Thoracic aorta (tissue), 2 donors: ENCODE measurements around the gene SAMMSON. TPM values are rescaled to one million over a fixed set of nuclear protein-coding genes. Genes with fewer than 3 reads are reported as not detected.

Source experiments
- ATAC-seq: fragments of 150-250 bp; one replicate; pipeline ENCODE4 v1.8.0; 2017; ENCODE audit warnings: low read depth; ENCODE audit not compliant: insufficient number of reproducible peaks, low FRiP score
- DNase-seq: peaks from one replicate; pipeline ENCODE4 v3.0.0-alpha.2; 2020; ENCODE audit warnings: low spot score
- H3K27ac ChIP-seq, 2 donors: fragments of 200-600 bp; sonication (generic); 1 replicate in 1 of 2; 2 replicates in 1 of 2; pipeline ENCODE4 v1.5.1; 2016; ENCODE audit warnings: mild to moderate bottlenecking in 2 of 2, moderate library complexity in 2 of 2
- H3K27me3 ChIP-seq: fragments of 200-600 bp; sonication (generic); replicated peaks from 2 replicates; pipeline ENCODE4 v1.6.0; 2016; ENCODE audit warnings: mild to moderate bottlenecking; ENCODE audit not compliant: insufficient read depth
- H3K36me3 ChIP-seq: fragments of 200-600 bp; sonication (generic); one replicate; pipeline ENCODE4 v1.5.1; 2016
- H3K4me1 ChIP-seq, 2 donors: fragments of 200-600 bp; sonication (generic); 1 replicate in 1 of 2; 2 replicates in 1 of 2; pipeline versions ENCODE4 v1.5.1 to v1.6.0; 2016; ENCODE audit warnings: low read depth in 2 of 2, mild to moderate bottlenecking in 1 of 2; ENCODE audit not compliant: control insufficient read depth in 1 of 2
- H3K4me3 ChIP-seq: fragments of 200-600 bp; sonication (generic); 2 replicates; pipeline ENCODE4 v1.5.1; 2016; ENCODE audit warnings: mild to moderate bottlenecking
- H3K9me3 ChIP-seq: fragments of 200-600 bp; sonication (generic); 2 replicates; pipeline ENCODE4 v1.5.1; 2016
- total RNA-seq, 2 donors: library from RNA; depleted of rRNA; stranded (reverse); fragments of >200 nt; gene quantifications; one replicate each; pipeline versions ENCODE4 v1.1.0 to v1.2.3, GENCODE V29; 2016
- TF ChIP-seq, protein P1 (sequence below): fragments of 200-600 bp; sonication (generic); IDR thresholded peaks from one replicate; pipeline ENCODE4 v1.5.1; 2019; ENCODE audit warnings: antibody characterized with exemption

The SAMMSON gene
- total RNA-seq, 2 donors from 2014 or later = 3.4 to 25.3 TPM

DNA sequence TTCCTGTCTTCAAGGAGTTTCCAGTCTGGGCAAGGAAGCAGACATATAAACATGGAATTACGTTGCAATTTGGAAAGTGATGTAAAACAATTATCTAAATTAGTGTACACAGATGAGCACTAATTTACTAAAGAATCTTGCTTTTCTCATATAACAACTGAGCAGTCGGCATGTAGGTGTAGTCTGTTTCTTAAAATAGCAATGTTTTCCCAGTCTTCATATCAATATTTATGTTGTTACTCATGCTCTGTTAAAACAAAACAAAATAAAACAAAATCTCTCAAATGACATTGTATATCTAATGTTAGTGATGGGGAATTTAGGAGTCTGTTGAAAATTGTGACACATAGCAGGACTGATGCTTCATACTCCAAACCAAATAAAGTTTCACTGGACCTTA lies 75.6 kb downstream of the SAMMSON start:
- no peak for ATAC-seq
- TF ChIP-seq, protein P1, sequence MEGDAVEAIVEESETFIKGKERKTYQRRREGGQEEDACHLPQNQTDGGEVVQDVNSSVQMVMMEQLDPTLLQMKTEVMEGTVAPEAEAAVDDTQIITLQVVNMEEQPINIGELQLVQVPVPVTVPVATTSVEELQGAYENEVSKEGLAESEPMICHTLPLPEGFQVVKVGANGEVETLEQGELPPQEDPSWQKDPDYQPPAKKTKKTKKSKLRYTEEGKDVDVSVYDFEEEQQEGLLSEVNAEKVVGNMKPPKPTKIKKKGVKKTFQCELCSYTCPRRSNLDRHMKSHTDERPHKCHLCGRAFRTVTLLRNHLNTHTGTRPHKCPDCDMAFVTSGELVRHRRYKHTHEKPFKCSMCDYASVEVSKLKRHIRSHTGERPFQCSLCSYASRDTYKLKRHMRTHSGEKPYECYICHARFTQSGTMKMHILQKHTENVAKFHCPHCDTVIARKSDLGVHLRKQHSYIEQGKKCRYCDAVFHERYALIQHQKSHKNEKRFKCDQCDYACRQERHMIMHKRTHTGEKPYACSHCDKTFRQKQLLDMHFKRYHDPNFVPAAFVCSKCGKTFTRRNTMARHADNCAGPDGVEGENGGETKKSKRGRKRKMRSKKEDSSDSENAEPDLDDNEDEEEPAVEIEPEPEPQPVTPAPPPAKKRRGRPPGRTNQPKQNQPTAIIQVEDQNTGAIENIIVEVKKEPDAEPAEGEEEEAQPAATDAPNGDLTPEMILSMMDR = no peak
- H3K4me1 ChIP-seq = peaks cover 16 to 51% of the 10 kb centered on the region in 2 donors

DNA sequence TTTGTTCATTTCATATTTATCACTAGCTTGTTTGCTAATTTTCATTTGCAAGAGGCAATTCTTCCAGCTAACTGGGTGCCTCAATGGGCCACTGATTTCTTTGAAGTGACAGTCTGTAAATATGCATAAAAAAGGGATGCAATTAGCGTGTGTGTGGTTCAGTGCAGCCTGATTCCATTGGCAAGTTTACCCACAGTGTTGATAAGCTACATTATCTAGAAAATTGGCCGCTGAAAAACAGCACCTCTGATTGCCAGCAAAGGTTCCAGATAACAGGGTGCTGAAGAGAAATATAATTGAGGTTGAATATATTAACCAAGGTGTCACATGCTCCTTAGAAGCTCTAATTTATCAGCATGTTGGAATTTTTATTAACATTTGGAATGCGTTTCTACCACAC lies 76.9 kb downstream of the SAMMSON start:
- H3K36me3 ChIP-seq = no peaks in the 10 kb centered on the region
- no peaks in the 10 kb centered on the region for H3K9me3 ChIP-seq
- peaks cover 16 to 41% of the 10 kb centered on the region in 2 donors for H3K4me1 ChIP-seq
- no peak overlapping the region for H3K4me3 ChIP-seq
- no peaks in the 10 kb centered on the region for H3K27me3 ChIP-seq
- TF ChIP-seq, protein P1 = no peak
- no peak for ATAC-seq
- DNase-seq = no peak
- H3K27ac ChIP-seq = peak overlapping the region; percentile 62 to 77

More for the DNA sequence above, 75.6 kb downstream of the SAMMSON start:
- Histone ChIP-seq H3K36me3 (no peaks in the 10 kb centered on the region), H3K4me3 (no peak overlapping the region), H3K27ac (peak overlapping the region; percentile 62 to 77), H3K27me3 (no peaks in the 10 kb centered on the region), H3K9me3 (no peaks in the 10 kb centered on the region)
- DNase-seq = no peak

DNA sequence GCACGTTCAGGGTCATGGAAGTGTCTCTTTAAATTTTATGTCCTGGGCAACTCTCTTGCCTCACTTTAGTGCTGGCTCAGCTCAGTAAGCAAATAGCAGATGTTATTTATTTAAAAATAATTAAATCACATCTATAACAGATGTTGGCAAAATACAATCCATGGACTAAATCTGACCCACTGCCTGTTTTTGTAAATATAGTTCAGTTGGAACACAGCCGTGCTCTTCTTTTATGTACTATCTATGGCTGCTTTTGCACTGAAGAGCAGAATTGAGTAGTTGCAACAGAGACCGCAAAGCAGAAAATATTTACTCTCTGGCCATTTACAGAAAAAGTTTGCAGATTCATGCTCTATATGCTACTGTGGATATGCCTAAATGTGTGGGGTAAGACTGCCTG lies 79.2 kb downstream of the SAMMSON start:
- H3K4me3 ChIP-seq = no peak overlapping the region
- no peaks in the 10 kb centered on the region for H3K27me3 ChIP-seq
- H3K36me3 ChIP-seq = no peaks in the 10 kb centered on the region
- TF ChIP-seq, protein P1 = no peak
- DNase-seq (no peak), ATAC-seq (no peak)
- H3K27ac ChIP-seq = no peak overlapping the region
- no peaks in the 10 kb centered on the region for H3K9me3 ChIP-seq
- H3K4me1 ChIP-seq = peaks cover 7 to 21% of the 10 kb centered on the region in 2 donors

DNA sequence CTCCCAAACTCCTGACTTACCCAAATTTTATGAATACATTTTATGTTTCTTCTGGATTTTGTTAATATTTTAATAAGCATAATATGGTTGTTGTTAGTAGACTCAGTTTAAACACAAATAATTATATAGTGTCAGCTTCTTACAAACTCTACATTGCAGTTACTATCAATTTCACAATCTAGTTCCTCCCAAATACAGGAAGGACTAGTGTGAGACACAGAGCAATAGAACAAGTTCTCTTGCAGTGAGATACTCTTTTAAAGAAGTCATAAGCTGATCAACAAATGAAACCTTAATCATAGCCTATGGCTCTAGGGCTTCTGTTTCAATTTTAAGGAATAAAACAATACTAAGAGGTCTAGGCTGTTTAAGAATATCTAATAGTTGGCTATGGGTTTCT lies 86.1 kb downstream of the SAMMSON start:
- Histone ChIP-seq H3K9me3 (no peaks in the 10 kb centered on the region), H3K27ac (no peak overlapping the region), H3K4me1 (peaks cover 0 to 6% of the 10 kb centered on the region in 2 donors), H3K36me3 (no peaks in the 10 kb centered on the region), H3K4me3 (no peak overlapping the region), H3K27me3 (no peaks in the 10 kb centered on the region)
- ATAC-seq = no peak
- DNase-seq = no peak
- TF ChIP-seq, protein P1 = no peak

DNA sequence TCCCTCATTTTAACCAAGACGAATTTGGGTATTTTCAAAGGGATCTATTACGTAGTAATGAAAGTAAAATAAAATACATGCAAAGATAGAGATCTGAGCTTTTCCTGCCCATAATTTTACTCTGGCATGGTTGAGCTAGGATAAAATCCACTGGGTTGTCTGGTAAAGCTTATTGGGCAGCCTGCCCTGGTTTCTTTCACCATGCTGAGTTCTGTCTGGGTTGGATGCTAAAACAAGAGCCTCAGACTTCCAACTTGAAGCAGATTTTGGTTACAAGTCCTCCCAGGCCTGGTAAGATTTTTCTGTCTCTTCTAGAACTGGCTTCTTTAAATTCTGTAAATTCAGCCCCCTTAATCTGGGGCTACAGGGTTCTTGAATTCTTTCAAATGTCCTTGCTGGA lies 86.8 kb downstream of the SAMMSON start:
- DNase-seq (no peak), ATAC-seq (no peak)
- Histone ChIP-seq H3K27ac (peak overlapping the region in 1 of 2 donors; percentile 15), H3K4me3 (no peak overlapping the region), H3K4me1 (peaks cover 0 to 6% of the 10 kb centered on the region in 2 donors), H3K36me3 (no peaks in the 10 kb centered on the region), H3K9me3 (no peaks in the 10 kb centered on the region), H3K27me3 (no peaks in the 10 kb centered on the region)
- TF ChIP-seq, protein P1 = no peak
